Lower leg skin (tissue), 3 donors: ENCODE results near the gene DNALI1.

Source experiments
- CTCF ChIP-seq, 3 donors: fragments of 450-650 bp; IDR thresholded peaks; one replicate each; pipeline ENCODE4 v1.5.1; 2016; ENCODE audit warnings: antibody characterized with exemption in 3 of 3, mild to moderate bottlenecking in 3 of 3, moderate library complexity in 2 of 3
- POLR2A ChIP-seq, 2 donors: fragments of 450-650 bp; IDR thresholded peaks; one replicate each; pipeline ENCODE4 v1.6.1; 2016 to 2017; ENCODE audit warnings: antibody characterized with exemption in 2 of 2, mild to moderate bottlenecking in 1 of 2, moderate library complexity in 1 of 2

- TF ChIP-seq POLR2A (IDR thresholded peaks at IDR 0.05) (no peak), CTCF (IDR thresholded peaks at IDR 0.05) (no peak)
Observed at GRCh38 chr1:37556712-37557196, at the start of gene DNALI1.
